ENCODE results near the gene PEX16.

PEX16 gene

GRCh38 chr11:45932217-45932616 is 14.5 kb upstream of the PEX16 start:
- FAIRE-seq (no peak), DNase-seq (ENCODE audit: extremely low spot score, insufficient read length, low read depth) (no peak)

GRCh38 chr11:45931739-45932138 is 14.1 kb upstream of the PEX16 start:
- FAIRE-seq (no peak), DNase-seq (ENCODE audit: extremely low spot score, insufficient read length, low read depth) (no peak)

- no peak for DNase-seq (ENCODE audit: extremely low spot score, insufficient read length, low read depth)
- no peak for FAIRE-seq
Observed at GRCh38 chr11:45930951-45931570, 13.4 kb upstream of the PEX16 start.

- DNase-seq (ENCODE audit: extremely low spot score, insufficient read length, low read depth) (peak; percentile 88), FAIRE-seq (peak; percentile 99)
Observed at GRCh38 chr11:45930031-45930794, 12.5 kb upstream of the PEX16 start.

GRCh38 chr11:45929486-45930030 is 11.9 kb upstream of the PEX16 start:
- DNase-seq (ENCODE audit: extremely low spot score, insufficient read length, low read depth): no peak

GRCh38 chr11:45928535-45929215 is 11.0 kb upstream of the PEX16 start:
- DNase-seq (ENCODE audit: extremely low spot score, insufficient read length, low read depth): no peak
- FAIRE-seq: no peak

More at GRCh38 chr11:45929486-45930030, 11.9 kb upstream of the PEX16 start:
- FAIRE-seq: peak; percentile 15

- FAIRE-seq: no peak
- no peak for DNase-seq (ENCODE audit: extremely low spot score, insufficient read length, low read depth)
Observed at GRCh38 chr11:45927684-45928413, 10.2 kb upstream of the PEX16 start.

GRCh38 chr11:45927332-45927683 is 9.6 kb upstream of the PEX16 start:
- DNase-seq (ENCODE audit: extremely low spot score, insufficient read length, low read depth): no peak
- no peak for FAIRE-seq

- DNase-seq (ENCODE audit: extremely low spot score, insufficient read length, low read depth) (no peak), FAIRE-seq (no peak)
Observed at GRCh38 chr11:45926536-45927331, 9.1 kb upstream of the PEX16 start.

- FAIRE-seq (no peak), DNase-seq (ENCODE audit: extremely low spot score, insufficient read length, low read depth) (no peak)
Observed at GRCh38 chr11:45926001-45926401, 8.3 kb upstream of the PEX16 start.

GRCh38 chr11:45925550-45925949 is 7.9 kb upstream of the PEX16 start:
- FAIRE-seq: no peak
- DNase-seq (ENCODE audit: extremely low spot score, insufficient read length, low read depth): no peak

- FAIRE-seq (no peak), DNase-seq (ENCODE audit: extremely low spot score, insufficient read length, low read depth) (no peak)
Observed at GRCh38 chr11:45924927-45925326, 7.2 kb upstream of the PEX16 start.

GRCh38 chr11:45924036-45924915 is 6.6 kb upstream of the PEX16 start:
- FAIRE-seq (no peak), DNase-seq (ENCODE audit: extremely low spot score, insufficient read length, low read depth) (no peak)

GRCh38 chr11:45922425-45923082 is 4.9 kb upstream of the PEX16 start, which contains the start of gene LARGE2:
Gene LARGE2, plus strand, starts transcription at chr11:45922656. Its CDS starts 227 bp downstream, at chr11:45922883.
- FAIRE-seq (no peak), DNase-seq (ENCODE audit: extremely low spot score, insufficient read length, low read depth) (no peak)

- DNase-seq (ENCODE audit: extremely low spot score, insufficient read length, low read depth) (no peak), FAIRE-seq (no peak)
Observed at GRCh38 chr11:45921561-45922424, 4.1 kb upstream of the PEX16 start.

- DNase-seq (ENCODE audit: extremely low spot score, insufficient read length, low read depth): no peak
- no peak for FAIRE-seq
Observed at GRCh38 chr11:45920531-45921477, 3.1 kb upstream of the PEX16 start.
